ENCODE measurements around the gene LUZP2. TPM values are rescaled to one million over a fixed set of nuclear protein-coding genes. Genes with fewer than 3 reads are reported as not detected.

LUZP2 gene
- total and polyA plus RNA-seq, 2 donors (not counting 1 experiment from before 2014, with no cell fraction given): not detected

DNA sequence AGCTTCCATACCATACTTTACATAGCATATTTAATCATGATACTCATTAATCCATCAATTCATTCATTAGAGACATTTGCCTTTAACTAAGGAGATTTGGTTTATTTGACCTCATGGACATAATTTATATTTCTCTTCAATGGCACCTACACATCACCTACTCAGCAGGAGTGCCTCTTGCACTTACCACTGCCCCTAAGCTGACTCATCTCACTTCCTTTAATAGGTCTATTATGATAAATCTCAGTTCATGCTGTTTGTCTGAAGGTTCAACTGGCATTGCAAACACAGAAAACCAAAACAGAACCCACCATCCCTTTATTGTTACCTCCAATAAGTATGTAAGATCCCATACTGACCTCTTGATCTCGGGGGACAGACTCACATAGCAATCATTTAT is 186.7 kb downstream of the LUZP2 start:
- no peaks in the 10 kb centered on the region for H3K9me3 Mint-ChIP-seq (ENCODE audit: insufficient read depth)
- ChIA-PET POLR2A (no interaction called here), CTCF (no interaction called here)
- H3K27me3 ChIP-seq (replicated peaks in 1 of 4; ENCODE audit: control extremely low read depth in 1 of 4, control insufficient read depth in 3 of 4, insufficient read depth in 4 of 4, low read length in 3 of 4): no peaks in the 10 kb centered on the region
- H4K20me1 ChIP-seq (ENCODE audit: control insufficient read depth, insufficient read depth, low read length, poor library complexity, severe bottlenecking): no peaks in the 10 kb centered on the region
- no peak overlapping the region for H3K4me3 ChIP-seq (ENCODE audit: control extremely low read depth in 1 of 5, extremely low read depth in 1 of 5, insufficient read depth in 1 of 5, low read depth in 2 of 5, low read length in 4 of 5)
- ATAC-seq (ENCODE audit: low read depth) (no peak), DNase-seq (no peak)
- H3K4me3 Mint-ChIP-seq: no peak overlapping the region
- WGBS (ENCODE audit: insufficient coverage): no CpG with 5 or more reads among the region's 1 CpG
- TF ChIP-seq, protein P1, sequence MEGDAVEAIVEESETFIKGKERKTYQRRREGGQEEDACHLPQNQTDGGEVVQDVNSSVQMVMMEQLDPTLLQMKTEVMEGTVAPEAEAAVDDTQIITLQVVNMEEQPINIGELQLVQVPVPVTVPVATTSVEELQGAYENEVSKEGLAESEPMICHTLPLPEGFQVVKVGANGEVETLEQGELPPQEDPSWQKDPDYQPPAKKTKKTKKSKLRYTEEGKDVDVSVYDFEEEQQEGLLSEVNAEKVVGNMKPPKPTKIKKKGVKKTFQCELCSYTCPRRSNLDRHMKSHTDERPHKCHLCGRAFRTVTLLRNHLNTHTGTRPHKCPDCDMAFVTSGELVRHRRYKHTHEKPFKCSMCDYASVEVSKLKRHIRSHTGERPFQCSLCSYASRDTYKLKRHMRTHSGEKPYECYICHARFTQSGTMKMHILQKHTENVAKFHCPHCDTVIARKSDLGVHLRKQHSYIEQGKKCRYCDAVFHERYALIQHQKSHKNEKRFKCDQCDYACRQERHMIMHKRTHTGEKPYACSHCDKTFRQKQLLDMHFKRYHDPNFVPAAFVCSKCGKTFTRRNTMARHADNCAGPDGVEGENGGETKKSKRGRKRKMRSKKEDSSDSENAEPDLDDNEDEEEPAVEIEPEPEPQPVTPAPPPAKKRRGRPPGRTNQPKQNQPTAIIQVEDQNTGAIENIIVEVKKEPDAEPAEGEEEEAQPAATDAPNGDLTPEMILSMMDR (IDR thresholded peaks at IDR 0.05): no peak
- H3K27ac Mint-ChIP-seq: no peak overlapping the region
- H3K36me3 ChIP-seq (replicated peaks in 1 of 2; ENCODE audit: control extremely low read depth in 1 of 2, control insufficient read depth in 1 of 2, extremely low read depth in 1 of 2, insufficient read depth in 2 of 2, low read length in 1 of 2): no peaks in the 10 kb centered on the region
- H3K4me2 ChIP-seq (replicated peaks; ENCODE audit: low read depth, low read length, poor library complexity, severe bottlenecking): no peak overlapping the region
- no peak overlapping the region for H2AFZ ChIP-seq (ENCODE audit: insufficient read depth, low read depth, low read length, poor library complexity, severe bottlenecking)
- intact Hi-C loops (cut with micrococcal nuclease): no loop called here
- no peaks in the 10 kb centered on the region for H3K4me1 Mint-ChIP-seq
- H3K79me2 ChIP-seq (ENCODE audit: control insufficient read depth, insufficient read depth, low read length): no peaks in the 10 kb centered on the region
- H3K27ac ChIP-seq (ENCODE audit: low read length in 2 of 2): no peak overlapping the region
- no peaks in the 10 kb centered on the region for H3K27me3 Mint-ChIP-seq
- no peak overlapping the region for H3K9ac ChIP-seq (ENCODE audit: low read length)
- H3K4me1 ChIP-seq (ENCODE audit: control insufficient read depth in 2 of 2, insufficient read depth in 2 of 2, low read length in 2 of 2): no peaks in the 10 kb centered on the region
- no peaks in the 10 kb centered on the region for H3K9me3 ChIP-seq (ENCODE audit: control extremely low read depth in 1 of 3, control insufficient read depth in 2 of 3, insufficient read depth in 1 of 3, low read length in 2 of 3)

DNA sequence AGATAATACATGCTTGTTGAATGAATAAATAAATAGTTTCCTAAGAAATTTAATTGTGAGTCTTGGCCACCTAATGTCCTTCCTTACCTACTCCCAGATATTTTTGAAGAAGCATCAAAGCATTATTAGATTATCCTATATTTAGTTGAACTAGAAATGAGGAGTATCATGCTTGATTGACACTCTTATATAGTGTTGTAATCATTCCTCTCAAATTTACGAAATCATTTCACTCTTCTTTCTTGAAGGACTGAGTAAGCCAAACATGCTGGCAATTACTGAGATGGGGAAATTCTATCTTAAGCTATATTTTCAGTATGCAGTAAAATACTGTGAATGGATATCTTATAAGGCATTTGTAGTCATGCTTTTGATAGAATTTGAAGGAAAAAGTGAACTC is 189.0 kb downstream of the LUZP2 start:
- no peak overlapping the region for H2AFZ ChIP-seq (ENCODE audit: insufficient read depth, low read depth, low read length, poor library complexity, severe bottlenecking)
- Mint-ChIP-seq H3K9me3 (ENCODE audit: insufficient read depth) (no peaks in the 10 kb centered on the region), H3K4me1 (no peaks in the 10 kb centered on the region), H3K27me3 (no peaks in the 10 kb centered on the region), H3K4me3 (no peak overlapping the region), H3K27ac (no peak overlapping the region)
- no peak overlapping the region for H3K4me2 ChIP-seq (replicated peaks; ENCODE audit: low read depth, low read length, poor library complexity, severe bottlenecking)
- H3K79me2 ChIP-seq (ENCODE audit: control insufficient read depth, insufficient read depth, low read length): no peaks in the 10 kb centered on the region
- intact Hi-C loops (cut with micrococcal nuclease): no loop called here
- no peak overlapping the region for H3K9ac ChIP-seq (ENCODE audit: low read length)
- no peaks in the 10 kb centered on the region for H3K36me3 ChIP-seq (replicated peaks in 1 of 2; ENCODE audit: control extremely low read depth in 1 of 2, control insufficient read depth in 1 of 2, extremely low read depth in 1 of 2, insufficient read depth in 2 of 2, low read length in 1 of 2)
- no peak for TF ChIP-seq EZH2 (IDR thresholded peaks at IDR 0.05; ENCODE audit: borderline replicate concordance, insufficient read depth, low read depth, low read length, poor library complexity, severe bottlenecking)
- TF ChIP-seq, protein P1 (IDR thresholded peaks at IDR 0.05): no peak
- no peaks in the 10 kb centered on the region for H3K9me3 ChIP-seq (ENCODE audit: control extremely low read depth in 1 of 3, control insufficient read depth in 2 of 3, insufficient read depth in 1 of 3, low read length in 2 of 3)
- no peak overlapping the region for H3K27ac ChIP-seq (ENCODE audit: low read length in 2 of 2)
- no peaks in the 10 kb centered on the region for H3K4me1 ChIP-seq (ENCODE audit: control insufficient read depth in 2 of 2, insufficient read depth in 2 of 2, low read length in 2 of 2)
- ChIA-PET POLR2A (no interaction called here), CTCF (no interaction called here)
- ATAC-seq (ENCODE audit: low read depth): no peak
- WGBS (ENCODE audit: insufficient coverage): no CpG with 5 or more reads among the region's 1 CpG
- H3K27me3 ChIP-seq (replicated peaks in 1 of 4; ENCODE audit: control extremely low read depth in 1 of 4, control insufficient read depth in 3 of 4, insufficient read depth in 4 of 4, low read length in 3 of 4): no peaks in the 10 kb centered on the region
- no peak overlapping the region for H3K4me3 ChIP-seq (ENCODE audit: control extremely low read depth in 1 of 5, extremely low read depth in 1 of 5, insufficient read depth in 1 of 5, low read depth in 2 of 5, low read length in 4 of 5)
- DNase-seq: no peak
- H4K20me1 ChIP-seq (ENCODE audit: control insufficient read depth, insufficient read depth, low read length, poor library complexity, severe bottlenecking): no peaks in the 10 kb centered on the region
